ENCODE measurements around the gene GTF3C6. TPM values are rescaled to one million over a fixed set of nuclear protein-coding genes. Genes with fewer than 3 reads are reported as not detected.

GTF3C6 gene
- total and polyA plus RNA-seq, 2 of the 13 experiments (the other 11 are each of a cell fraction or from before 2014, with no cell fraction given): 21.6 to 160 TPM

- peak; percentile 52; the same call in 1 of the 2 replicates for TF ChIP-seq NFYC (CRISPR knock-in tag; IDR thresholded peaks at IDR 0.05)
- peak; percentile 86; the same call in 1 of the 2 replicates for TF ChIP-seq HMG20A (CRISPR knock-in tag; IDR thresholded peaks at IDR 0.05; ENCODE audit: borderline replicate concordance)
- no peak for TF ChIP-seq ZNF17 (CRISPR knock-in tag; IDR thresholded peaks at IDR 0.05)
- 0 out of 2 replicates have a peak, but pooled peaks have one; percentile 29 for TF ChIP-seq ZNF598 (CRISPR knock-in tag; IDR thresholded peaks at IDR 0.05; ENCODE audit: borderline replicate concordance)
- TF ChIP-seq ETV5 (CRISPR knock-in tag; IDR thresholded peaks at IDR 0.05; ENCODE audit: borderline replicate concordance): peak; percentile 63; the same call in 1 of the 2 replicates
- no peak for TF ChIP-seq IRF1 (CRISPR knock-in tag; IDR thresholded peaks at IDR 0.05; ENCODE audit: low read depth)
- TF ChIP-seq ZNF230 (CRISPR knock-in tag; IDR thresholded peaks at IDR 0.05): no peak
- TF ChIP-seq RFX3 (CRISPR knock-in tag; IDR thresholded peaks at IDR 0.05): no peak
- TF ChIP-seq HDAC1 (CRISPR knock-in tag; IDR thresholded peaks at IDR 0.05): peak; percentile 62
- no peak for TF ChIP-seq CSRNP1 (CRISPR knock-in tag; IDR thresholded peaks at IDR 0.05)
- TF ChIP-seq MLLT10 (CRISPR knock-in tag; IDR thresholded peaks at IDR 0.05): no peak
- TF ChIP-seq KLF6 (CRISPR knock-in tag; IDR thresholded peaks at IDR 0.05): 0 out of 2 replicates have a peak, but pooled peaks have one; percentile 22
- peak; percentile 46 for TF ChIP-seq THRA (CRISPR knock-in tag; IDR thresholded peaks at IDR 0.05; ENCODE audit: borderline replicate concordance)
- peak; percentile 71 for TF ChIP-seq SALL1 (CRISPR knock-in tag; IDR thresholded peaks at IDR 0.05)
- peak; percentile 31; the same call in 1 of the 2 replicates for TF ChIP-seq MEIS1 (CRISPR knock-in tag; IDR thresholded peaks at IDR 0.05; ENCODE audit: borderline replicate concordance)
- no peak for TF ChIP-seq DBP (CRISPR knock-in tag; IDR thresholded peaks at IDR 0.05; ENCODE audit: not compliant biosample characterization)
Measured at GRCh38 chr6:110951986-110952794, 6.3 kb upstream of the GTF3C6 start (continued).
